Mucosa of stomach (tissue), 1 donor: ENCODE results near the gene TGM2.

Source experiments
- H3K27me3 ChIP-seq: one replicate; pipeline ENCODE4 v1.7.0; 2013; ENCODE audit warnings: mild to moderate bottlenecking, low read length; ENCODE audit not compliant: control insufficient read depth, insufficient read depth
- H3K36me3 ChIP-seq: one replicate; pipeline ENCODE4 v1.7.0; 2013; ENCODE audit warnings: low read length; ENCODE audit not compliant: control insufficient read depth, insufficient read depth
- H3K4me1 ChIP-seq: one replicate; pipeline ENCODE4 v1.7.0; 2013; ENCODE audit warnings: mild to moderate bottlenecking, low read length; ENCODE audit not compliant: control insufficient read depth, insufficient read depth
- H3K4me3 ChIP-seq: one replicate; pipeline ENCODE4 v1.7.0; 2013; ENCODE audit warnings: low read length
- H3K9ac ChIP-seq: one replicate; pipeline ENCODE4 v1.7.0; 2013; ENCODE audit warnings: mild to moderate bottlenecking, low read length, moderate library complexity
- H3K9me3 ChIP-seq: one replicate; pipeline ENCODE4 v1.7.0; 2013; ENCODE audit warnings: mild to moderate bottlenecking, low read length, moderate library complexity; ENCODE audit not compliant: control insufficient read depth
- donor health status: Pancreatic carcinoma.

The TGM2 gene

DNA sequence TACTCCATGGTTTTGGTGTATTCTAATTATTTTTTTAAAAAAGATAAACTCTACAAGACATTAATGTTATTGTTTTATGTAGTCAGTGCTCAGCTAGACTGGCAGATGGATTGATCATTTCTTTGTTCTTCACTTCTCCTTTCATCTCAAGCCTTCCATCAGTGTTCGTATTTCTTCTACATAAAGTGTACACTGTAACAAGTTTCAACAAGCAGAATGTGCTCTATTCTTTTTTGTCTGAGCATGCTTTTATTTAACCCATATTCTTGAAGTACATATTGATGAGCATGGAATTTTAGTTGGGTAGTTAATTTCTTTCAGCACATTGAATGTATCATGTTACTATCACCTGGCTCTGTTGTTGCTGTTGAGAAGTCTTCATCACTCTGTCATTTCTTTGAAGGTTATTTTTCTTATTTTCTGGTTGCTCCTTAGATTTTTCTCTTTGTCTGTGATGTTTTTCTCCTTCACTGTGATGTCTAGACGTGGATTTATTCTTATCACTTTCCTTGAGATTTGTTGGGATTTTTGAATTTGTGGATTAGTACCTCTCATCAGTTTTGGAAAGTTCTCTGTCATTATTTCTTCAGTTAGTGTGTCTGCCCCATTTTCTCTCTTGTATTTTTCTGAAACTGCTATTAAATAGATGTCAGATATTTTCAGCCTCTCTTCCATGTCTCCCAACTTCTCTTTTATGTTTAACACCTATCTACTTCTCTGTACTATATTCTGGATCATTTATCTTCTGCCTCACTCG is 48.5 kb downstream of the TGM2 start:
- Histone ChIP-seq H3K4me3 (no peak overlapping the region), H3K36me3 (no peaks in the 10 kb centered on the region), H3K9me3 (no peaks in the 10 kb centered on the region), H3K4me1 (peaks cover 3% of the 10 kb centered on the region), H3K27me3 (no peaks in the 10 kb centered on the region), H3K9ac (no peak overlapping the region)

DNA sequence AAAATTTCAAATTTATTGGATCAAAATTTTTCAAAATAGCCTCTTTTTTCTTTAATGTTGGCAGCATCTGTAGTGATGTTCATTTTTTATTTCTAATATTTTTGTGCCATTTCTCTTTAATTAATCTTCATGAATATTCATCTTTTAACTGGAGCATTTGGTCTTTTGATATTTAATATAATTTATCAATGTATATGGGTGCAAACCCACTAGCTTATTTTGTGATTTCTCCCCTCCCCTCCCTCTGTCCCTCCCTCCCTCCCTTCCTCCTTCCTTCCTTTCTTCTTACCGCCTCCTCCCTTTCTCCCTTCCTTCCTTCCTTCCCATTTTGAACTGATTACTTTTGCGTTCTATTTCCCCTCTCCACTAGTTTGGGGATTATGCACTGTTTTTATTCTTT is 49.2 kb downstream of the TGM2 start:
- H3K4me3 ChIP-seq = no peak overlapping the region
- H3K9ac ChIP-seq = no peak overlapping the region
- H3K36me3 ChIP-seq = no peaks in the 10 kb centered on the region
- H3K4me1 ChIP-seq = peaks cover 3% of the 10 kb centered on the region
- H3K9me3 ChIP-seq = no peaks in the 10 kb centered on the region
- H3K27me3 ChIP-seq = no peaks in the 10 kb centered on the region

DNA sequence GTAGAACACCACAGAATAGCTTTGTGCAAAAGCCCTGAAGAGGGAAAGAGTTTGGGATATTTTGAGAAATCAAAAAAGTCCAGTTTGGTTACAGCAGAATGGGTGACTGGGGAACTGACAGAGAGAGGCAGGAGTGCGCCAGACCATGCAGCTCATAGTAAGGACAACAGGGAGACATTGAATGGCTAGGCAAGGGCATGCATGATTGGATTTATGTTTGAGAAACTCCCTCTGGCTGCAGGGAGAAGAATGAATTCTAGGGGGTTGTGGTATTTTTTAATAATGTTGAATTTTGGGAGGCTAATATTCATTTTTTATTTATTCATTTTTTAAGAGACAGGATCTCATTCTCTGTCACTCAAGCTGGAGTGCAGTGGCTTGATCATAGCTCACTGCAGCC is 49.9 kb downstream of the TGM2 start:
- Histone ChIP-seq H3K4me3 (no peak overlapping the region), H3K36me3 (no peaks in the 10 kb centered on the region), H3K9me3 (no peaks in the 10 kb centered on the region), H3K4me1 (peaks cover 3% of the 10 kb centered on the region), H3K9ac (no peak overlapping the region), H3K27me3 (no peaks in the 10 kb centered on the region)

DNA sequence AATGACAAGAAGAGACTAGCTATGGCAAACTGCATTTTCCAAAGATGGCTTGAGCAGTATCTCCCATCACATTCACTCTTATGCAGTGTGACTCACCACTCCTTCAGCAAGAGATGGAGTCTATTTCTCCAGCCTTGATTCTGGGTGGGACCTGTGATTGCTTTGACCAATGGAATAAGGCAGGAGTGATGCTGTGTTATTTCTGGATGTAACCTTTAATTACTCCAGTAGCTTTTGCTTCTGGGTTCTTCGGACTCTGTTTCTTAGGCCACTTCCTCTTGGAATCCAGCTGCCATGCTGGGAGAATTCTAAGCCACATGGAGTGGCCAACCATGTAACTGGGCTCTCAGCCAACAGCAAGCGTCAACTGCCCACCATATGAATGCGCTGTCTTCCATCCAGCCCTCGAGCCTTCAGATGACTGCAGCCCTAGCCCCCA is 50.7 kb downstream of the TGM2 start:
- H3K4me1 ChIP-seq = peaks cover 3% of the 10 kb centered on the region
- no peak overlapping the region for H3K4me3 ChIP-seq
- H3K36me3 ChIP-seq = no peaks in the 10 kb centered on the region
- no peaks in the 10 kb centered on the region for H3K27me3 ChIP-seq
- H3K9me3 ChIP-seq = no peaks in the 10 kb centered on the region
- no peak overlapping the region for H3K9ac ChIP-seq

DNA sequence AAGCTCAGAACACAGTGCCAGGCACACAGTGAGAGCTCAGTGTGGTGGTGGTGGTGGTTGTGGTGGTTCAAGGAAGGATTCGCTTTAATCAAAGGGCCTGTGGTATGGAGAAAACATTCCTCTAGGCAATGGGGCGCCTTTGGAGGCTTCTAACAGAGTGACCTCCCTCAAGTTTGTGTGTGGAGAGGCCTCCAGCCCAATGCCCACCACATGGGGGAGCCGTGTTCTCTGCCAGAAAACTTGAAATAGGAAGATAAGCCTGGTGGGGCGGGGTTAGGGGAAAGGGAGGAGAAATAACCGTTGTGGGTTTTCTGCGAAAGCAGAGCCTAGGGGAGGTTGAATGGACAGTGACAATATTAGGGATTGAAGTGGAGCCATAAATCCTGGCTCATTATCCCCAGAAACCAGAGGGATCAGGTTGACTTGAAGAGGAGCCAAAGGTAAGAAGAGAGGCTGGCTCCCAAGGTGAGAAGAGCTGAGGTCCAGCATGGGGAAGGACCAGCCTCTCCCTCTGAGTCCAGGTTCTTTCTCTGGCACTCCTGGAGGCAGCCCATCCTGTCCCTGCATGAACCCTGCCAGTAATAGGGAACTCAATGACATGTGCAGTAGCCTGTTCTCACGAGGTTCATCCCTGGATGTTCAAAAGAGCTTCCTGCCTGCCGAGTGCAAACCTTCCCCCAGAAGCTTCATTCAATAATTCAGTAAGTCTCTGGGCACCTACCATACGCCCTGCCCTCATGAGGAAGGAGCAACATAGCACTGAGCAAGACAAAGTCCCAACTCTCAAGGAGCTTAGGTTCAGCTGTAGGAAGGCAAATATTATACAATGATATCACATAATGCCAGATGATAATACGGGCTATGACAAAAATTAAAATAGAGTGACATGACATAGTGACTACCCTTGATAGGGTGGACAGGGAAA is 51.4 kb downstream of the TGM2 start:
- Histone ChIP-seq H3K36me3 (no peaks in the 10 kb centered on the region), H3K27me3 (no peaks in the 10 kb centered on the region), H3K9me3 (no peaks in the 10 kb centered on the region), H3K9ac (no peak overlapping the region), H3K4me3 (no peak overlapping the region), H3K4me1 (peaks cover 4% of the 10 kb centered on the region)

DNA sequence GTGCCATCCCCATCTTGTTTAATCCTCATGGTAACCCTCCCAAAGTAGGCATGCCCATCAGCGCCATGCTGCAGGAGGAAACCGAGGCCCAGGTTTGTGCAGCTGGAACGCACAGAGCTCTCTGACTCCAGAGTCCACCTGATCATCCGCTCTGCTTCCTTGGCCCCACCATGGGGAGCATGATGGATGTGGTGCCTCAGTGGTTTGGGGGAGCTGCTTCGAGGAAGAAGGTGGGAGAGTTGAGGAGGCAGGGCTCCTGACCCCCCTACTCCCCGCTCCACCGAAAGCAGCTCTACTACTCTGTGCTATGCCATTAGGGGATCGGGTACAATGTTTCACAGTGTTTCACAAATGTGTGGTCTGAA is 52.2 kb downstream of the TGM2 start:
- no peak overlapping the region for H3K4me3 ChIP-seq
- peaks cover 7% of the 10 kb centered on the region for H3K4me1 ChIP-seq
- no peaks in the 10 kb centered on the region for H3K9me3 ChIP-seq
- H3K9ac ChIP-seq = no peak overlapping the region
- no peaks in the 10 kb centered on the region for H3K27me3 ChIP-seq
- no peaks in the 10 kb centered on the region for H3K36me3 ChIP-seq

DNA sequence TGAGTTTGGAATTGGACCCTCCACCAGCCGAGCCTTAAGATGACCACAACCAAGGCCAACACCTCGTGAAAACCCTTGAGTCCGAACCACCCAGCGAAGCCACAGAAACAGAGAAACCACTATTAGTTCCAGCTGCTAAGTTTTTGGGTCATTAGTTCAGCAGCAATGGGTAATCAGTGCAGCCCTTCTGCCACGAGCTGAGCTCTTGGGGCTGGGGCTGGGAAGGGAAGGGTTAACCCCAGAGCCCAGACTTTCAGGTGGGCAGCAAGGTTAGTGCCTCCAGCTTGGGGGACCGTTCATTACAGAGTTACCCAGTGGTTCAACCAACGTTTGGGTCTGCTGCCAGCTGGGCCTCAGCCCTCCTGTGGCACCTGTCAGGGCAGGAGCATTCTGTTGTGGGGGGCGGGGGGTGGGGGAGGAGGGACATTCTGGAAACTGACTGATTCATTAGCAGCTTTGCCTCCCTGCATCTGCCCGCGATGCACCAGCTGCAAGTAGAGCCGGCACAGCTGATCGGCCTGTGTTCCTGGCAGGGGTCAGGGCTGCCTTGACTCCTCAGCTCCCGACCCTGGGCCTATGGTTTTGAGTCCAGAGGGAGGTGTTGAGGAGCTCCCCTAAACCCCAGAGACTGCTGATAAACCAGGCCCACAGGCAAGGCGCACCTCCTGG is 52.7 kb downstream of the TGM2 start:
- Histone ChIP-seq H3K27me3 (no peaks in the 10 kb centered on the region), H3K4me3 (no peak overlapping the region), H3K9me3 (no peaks in the 10 kb centered on the region), H3K36me3 (no peaks in the 10 kb centered on the region), H3K9ac (no peak overlapping the region), H3K4me1 (peaks cover 7% of the 10 kb centered on the region)

DNA sequence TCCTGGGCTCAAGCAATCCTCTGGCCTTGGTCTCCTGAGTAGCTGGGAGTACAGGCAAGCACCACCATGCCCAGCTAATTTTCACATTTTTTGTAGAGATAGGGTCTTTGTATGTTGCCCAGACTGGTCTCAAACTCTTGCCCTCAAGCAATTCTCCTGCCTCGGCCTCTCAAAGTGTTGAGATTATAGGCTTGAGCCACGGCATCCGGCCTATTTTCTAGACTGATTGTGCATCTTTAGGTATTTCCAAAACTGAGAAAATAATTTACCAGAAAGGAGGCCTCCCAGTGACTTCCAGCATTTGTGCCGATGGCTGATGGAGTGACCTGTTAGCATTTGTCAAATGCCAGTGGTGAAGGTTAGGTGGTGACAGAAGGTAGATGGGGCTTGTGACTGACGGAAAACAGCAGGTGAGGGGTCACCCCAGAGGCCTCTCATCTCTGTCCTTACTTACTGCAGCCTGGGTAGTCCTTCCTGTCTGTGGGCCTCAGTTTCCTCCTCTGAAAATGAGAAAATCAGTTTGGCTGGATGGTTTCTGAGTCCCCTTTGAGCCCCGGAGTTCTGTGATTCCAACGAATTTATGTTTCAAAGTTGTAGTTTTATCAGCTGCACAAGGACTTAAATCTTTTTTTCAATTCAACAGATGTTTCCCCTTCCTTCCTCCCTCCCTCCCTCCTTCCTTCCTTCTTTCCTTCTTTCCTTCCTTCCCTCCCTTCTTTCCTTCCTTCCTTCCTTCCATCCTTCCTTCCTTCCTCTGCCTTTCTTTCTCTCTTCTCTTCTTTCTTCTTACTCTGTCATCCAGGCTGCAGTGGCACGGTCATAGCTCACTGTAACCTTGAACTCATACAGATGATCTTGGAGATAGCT is 53.5 kb downstream of the TGM2 start:
- H3K4me3 ChIP-seq = no peak overlapping the region
- H3K4me1 ChIP-seq = peaks cover 7% of the 10 kb centered on the region
- H3K9me3 ChIP-seq = no peaks in the 10 kb centered on the region
- no peaks in the 10 kb centered on the region for H3K27me3 ChIP-seq
- H3K9ac ChIP-seq = no peak overlapping the region
- H3K36me3 ChIP-seq = no peaks in the 10 kb centered on the region

DNA sequence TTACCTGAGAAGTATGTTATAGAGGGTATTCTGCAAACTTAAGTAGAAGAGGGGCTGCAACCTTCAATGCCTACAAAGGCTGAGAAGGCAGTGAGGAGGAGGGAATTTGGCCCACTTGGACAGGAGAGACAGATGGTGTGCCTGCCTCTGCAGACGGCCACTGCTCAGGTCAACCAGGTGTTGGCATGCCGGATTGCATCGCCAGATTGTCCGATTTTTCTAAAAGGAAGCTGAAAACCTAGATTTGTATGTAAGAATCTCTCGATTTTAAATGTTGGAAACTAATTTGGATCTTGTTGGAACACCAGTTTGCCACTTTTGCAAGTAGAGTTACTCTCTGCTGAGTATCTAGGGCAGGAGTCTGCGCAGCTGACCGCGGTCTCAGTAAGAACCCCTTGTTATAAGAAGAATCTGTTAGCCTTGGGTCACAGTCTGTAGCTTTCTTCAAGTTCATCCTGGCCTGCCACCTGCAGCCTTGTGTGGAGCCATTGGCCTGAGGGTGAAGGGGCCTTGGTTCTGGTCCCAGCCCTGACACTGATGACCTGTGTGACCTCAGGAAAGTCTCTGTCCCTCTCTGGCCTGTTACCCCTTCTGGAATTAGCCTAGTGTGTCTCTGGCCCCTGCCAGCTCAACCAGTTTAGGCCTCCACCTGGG is 54.4 kb downstream of the TGM2 start:
- Histone ChIP-seq H3K36me3 (no peaks in the 10 kb centered on the region), H3K9me3 (no peaks in the 10 kb centered on the region), H3K27me3 (no peaks in the 10 kb centered on the region), H3K4me1 (peaks cover 7% of the 10 kb centered on the region), H3K4me3 (no peak overlapping the region), H3K9ac (no peak overlapping the region)

DNA sequence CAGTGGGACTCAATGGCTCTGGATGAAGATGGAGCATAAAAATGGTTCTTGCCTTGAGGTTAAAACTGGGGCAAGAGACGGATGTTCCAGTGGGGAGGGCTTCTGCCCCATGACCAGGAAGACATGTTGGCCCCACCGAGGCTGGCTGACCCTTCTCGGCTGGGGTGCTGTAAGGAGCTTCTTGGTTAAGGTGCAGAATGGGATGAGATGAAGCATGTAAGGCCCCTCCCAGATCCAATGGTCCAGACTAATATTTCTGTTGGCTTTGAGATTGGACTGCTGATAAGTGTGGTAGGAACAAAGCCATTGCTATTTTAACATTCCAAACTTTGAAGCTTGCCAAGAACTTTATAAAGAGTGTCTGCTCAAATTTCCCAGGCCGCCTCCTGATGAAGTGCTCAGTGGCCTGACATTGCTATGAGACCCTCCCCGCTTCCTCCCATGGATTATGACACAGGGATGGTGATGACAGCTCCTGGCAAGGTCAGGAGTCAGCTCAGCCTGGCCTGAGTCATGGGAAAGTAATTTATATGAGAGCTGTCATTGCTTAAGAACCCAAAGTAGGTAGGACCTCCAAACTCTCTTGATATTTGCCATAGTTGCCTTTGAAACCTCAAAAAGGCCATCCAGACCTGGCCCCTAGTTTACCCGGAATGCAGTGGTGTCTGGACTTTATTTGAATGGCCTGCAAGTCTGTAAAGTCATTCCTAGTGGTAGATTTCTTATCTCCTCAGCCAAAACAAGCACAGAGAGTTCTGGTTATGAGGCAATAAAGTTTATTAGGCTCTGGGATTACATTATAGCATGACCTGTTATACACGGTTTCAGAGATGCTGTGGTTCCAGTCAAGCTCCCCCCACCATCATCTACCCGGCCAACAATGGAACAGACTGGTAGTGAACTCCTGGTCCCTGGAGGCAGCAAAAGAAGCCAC is 55.2 kb downstream of the TGM2 start:
- Histone ChIP-seq H3K36me3 (no peaks in the 10 kb centered on the region), H3K4me1 (peaks cover 7% of the 10 kb centered on the region), H3K9ac (no peak overlapping the region), H3K4me3 (no peak overlapping the region), H3K9me3 (no peaks in the 10 kb centered on the region), H3K27me3 (no peaks in the 10 kb centered on the region)
